NCI-H1694 (cell line): Measurements from ENCODE around the gene WDR49.

Experiments used
- DNase-seq: peaks from one replicate; lab custom pipeline; 2025; lab: John Stamatoyannopoulos, UW

WDR49 gene

DNA sequence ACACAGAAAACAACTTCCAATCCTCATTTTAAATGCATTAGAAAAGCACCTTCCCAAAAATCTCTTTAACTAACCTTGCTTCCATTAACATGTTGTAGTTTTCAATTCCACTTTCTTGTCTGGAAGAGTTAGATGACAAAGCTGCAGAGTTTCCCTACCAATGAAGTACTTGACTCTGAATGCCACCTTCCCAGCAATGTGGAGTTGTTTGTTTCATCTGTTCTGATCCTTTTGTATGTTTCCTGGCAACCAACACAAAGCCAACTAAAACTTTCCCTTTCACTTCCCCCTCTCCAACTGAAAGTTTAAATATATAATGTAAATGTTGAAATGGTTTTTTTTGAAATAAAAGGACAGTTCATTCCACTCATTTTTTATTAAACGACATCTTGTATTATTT is at the start of gene WDR49:
WDR49 (minus strand) TSS at position 183 of the 400 bp plus-strand sequence. CDS start 517 bp downstream, outside the sequence.
- DNase-seq, result no peak

DNA sequence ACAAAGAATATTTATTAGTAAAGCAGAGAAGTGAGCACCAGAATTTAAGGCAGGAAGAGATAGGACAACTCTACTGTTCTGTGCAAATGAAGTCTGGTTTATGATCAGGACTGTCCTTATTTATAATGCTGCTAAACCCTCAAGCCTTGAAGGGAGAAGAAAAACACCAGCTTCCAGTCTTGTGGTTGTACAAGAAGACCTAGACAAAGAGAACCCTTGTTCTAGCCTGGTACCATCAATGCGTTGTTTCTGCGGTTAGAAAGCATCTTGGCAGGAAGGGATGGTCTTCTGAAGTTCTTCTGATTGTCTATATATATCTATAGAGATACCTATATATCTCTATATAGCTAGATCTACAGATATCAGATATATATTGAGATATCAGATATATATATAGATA is 47.2 kb upstream of the WDR49 start:
- DNase-seq, result no peak

DNA sequence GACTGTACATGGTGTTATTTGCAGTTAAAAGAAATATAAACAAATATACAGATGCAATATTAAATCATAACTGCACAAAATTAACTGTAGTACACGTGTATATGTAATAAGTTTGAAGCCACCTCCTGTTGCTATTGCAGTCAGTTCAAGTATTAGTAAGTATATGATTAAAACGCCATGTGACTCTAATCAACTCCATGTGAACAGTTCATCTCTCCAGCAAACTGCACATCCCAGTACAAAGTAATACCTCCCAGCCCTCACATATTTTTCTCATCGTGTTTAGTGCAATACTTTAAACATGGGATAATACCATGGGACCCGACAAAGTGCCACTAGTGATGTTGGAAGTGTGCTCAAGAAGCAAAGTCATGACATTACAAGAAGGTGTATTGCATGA is 46.3 kb upstream of the WDR49 start:
- no peak for DNase-seq

DNA sequence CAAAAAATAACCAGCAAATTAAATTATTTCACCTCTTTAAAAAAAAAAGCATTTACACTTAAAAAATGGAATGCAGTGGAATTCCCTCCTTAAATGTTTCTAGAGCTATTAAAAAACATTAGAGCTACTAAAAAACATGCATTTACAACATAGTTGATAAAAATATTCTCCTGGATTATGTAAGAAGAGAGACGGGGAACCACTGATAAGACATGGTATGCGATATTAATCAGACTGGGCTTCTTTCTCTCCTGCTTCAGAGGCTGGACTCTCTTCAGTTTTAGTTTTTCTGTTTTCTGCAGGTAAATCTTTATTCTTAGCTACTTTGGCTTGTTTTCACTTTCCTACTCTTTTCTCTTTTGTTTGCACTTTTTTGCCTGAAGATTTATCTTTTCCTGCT is 40.4 kb upstream of the WDR49 start:
- no peak for DNase-seq

DNA sequence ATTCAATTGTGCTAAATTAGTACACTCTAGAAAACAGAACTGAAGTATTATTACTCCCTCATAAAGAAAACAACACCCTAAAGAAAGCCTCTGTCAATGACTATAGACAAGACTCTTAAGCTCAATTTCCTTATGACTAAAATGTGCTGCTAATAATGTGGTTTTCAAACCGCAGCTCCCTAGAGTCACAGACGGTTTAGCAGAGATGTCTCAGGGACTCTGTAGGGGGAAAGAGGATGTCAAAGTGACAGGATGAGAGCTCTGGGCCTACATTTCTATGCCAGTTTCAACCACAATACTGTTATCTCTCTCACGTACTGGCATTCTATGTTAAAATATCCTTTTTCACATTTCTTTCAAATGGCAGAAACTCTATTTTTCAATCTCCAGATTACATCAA is 37.6 kb upstream of the WDR49 start:
- no peak for DNase-seq

DNA sequence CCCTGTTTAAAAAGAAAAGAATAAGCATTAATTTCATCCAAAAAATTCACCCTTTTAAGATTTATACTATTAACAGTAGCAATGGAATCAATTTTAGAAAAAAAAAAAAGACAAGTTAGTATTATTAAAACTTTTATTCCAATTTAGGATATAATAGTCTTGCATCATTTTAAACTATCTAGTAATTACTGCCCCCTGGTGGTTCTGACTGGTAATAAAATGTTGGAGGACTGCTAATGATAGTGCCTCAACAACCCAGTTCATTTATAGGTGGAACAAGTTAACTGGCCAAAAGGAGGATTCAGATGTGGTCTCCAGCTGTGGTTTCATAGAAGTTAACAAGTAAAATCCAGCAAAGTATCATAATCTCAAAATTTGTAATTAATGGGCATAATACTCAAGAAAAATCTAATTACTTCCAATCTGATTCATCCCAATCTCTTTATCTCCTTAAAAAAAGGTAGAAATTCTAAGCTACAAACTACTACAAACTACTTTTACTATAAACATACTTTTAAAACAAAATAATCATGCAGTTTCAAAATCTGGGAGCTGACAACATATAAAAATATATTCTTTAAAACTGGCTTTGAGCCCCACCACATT is 30.7 kb upstream of the WDR49 start:
- DNase-seq, result peak; percentile 60

DNA sequence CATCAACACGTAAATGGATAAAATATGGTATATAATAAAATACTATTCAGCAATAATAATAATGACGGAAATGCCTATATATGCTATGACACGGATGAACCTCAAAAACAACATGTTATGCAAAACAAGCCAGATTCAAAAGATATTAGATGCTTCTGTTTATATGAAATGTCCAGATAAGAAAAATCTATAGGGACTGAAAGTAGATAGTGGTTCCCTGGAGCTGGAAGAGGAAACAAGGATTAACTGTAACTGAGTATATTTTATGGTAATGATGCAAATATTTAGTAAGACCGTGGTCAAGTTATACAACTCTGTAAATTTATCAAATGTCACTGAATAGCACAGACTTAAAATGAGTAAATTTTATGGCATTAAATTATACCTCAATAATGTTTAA is 25.8 kb upstream of the WDR49 start:
- DNase-seq, result no peak

DNA sequence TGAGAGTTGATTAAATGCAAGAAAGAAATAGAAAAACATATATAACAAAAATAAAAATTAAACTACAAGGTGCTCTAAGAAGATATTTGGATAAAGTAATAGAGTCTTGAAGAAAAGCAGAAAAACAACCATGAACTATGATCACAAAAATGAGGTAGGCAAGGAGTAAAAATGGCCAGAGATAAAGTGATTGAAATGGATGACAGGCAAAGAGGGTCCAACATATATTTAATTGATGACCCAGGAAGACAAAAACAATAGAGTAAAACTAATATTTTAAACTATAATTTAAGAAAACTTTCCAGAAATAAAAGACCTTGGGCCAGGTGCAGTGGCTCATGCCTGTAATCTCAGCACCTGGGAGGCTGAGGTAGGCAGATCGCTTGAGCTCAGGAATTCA is 22.1 kb upstream of the WDR49 start:
- DNase-seq, result no peak

DNA sequence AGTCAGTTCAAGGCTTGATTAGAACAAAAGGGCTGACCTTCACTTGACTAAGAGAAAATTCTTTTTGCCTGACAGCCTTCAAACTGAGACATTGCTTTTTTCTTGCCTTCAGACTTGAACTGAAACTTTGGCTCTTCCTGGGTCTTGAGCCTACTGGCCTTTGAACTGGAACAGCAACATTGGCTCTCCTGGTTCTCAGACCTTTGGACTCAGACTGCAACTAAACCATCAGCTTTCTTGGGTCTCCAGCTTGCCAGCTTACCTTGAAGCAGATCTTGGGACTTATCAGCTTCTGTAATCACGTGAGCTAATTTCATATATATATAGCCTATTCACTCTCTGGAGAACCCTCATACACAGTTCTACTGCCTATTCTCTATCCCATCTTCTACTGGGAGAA is 19.5 kb upstream of the WDR49 start:
- no peak for DNase-seq

DNA sequence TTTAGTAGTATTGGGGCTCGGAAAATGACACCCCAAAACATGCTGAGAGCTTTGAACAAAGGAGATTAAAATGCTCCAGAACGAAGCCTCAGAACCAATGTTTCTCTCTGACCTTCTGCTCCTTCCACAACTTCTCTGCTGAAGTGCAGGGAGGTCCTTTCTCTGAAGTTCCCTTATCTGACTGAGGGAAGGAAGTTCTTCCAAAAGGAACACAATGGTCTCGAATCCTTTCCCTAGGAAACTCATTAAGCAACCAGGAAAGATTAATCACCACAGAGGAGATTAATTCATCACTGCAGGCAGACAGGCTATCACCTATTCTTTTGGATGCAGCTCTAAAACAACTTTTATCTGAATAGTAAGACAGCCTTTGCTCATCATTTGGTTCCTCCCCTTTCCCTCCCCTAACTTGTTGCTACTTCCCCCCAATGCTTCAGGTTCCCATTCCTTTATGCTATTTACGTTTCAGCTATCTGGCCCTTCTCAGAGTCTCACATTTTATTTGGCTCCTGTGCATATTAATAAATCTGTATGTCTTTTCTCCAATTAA is 18.2 kb upstream of the WDR49 start:
- no peak for DNase-seq

DNA sequence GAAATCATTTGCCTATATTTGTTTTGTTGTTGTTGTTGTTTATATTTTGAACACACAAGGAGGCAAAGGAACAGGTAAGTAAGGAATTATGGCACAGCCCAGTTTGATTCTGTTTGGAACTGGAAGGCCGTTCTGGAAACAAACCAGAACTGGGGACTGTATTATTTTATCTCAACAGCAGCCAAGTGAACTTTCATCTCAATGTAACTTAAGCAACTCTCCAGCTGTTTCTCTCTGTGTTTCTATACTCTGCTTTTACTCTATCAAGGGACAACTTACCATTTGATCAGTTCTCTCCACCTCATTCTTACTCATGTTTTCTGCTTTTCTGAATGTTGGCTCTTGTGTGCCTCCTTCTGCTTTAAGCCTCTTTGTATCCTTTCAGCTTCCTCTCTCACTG is 16.0 kb upstream of the WDR49 start:
- no peak for DNase-seq

DNA sequence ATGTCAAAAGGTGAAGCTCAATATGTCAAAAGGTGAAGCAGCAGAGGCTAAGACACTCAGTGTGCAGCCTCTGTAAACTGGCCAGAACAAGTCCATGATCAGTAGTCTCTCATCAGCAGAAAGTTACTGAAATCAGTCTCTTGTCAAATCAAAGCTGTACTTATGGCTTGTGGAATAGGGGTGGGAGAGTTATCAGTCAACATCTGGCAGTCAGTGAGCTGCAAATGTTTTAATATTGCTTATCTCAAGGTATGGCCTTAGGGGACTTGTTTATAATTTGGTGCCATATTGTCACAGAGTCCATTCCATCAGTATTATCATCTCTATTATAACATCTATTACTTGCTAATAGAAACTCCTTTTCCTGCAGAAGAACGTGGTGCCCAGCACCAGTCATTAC is 14.9 kb upstream of the WDR49 start:
- no peak for DNase-seq

DNA sequence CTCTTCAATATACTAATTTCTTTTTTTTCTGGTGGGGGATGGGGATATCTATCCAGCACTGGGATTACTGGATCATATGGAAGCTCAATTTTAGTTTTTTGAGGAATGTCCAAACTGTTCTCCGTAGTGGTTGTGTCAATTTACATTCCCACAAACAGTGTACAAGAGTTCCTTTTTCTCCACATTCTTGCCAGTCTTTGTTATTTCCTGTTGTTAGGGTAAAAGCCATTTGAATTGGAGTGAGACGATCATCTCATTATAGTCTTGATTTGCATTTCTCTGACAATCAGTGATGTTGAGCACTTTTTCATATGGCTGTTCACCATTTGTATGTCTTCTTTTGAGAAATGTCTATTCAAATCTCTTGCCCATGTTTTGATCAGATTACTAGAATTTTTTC is 12.8 kb upstream of the WDR49 start:
- DNase-seq, result no peak

DNA sequence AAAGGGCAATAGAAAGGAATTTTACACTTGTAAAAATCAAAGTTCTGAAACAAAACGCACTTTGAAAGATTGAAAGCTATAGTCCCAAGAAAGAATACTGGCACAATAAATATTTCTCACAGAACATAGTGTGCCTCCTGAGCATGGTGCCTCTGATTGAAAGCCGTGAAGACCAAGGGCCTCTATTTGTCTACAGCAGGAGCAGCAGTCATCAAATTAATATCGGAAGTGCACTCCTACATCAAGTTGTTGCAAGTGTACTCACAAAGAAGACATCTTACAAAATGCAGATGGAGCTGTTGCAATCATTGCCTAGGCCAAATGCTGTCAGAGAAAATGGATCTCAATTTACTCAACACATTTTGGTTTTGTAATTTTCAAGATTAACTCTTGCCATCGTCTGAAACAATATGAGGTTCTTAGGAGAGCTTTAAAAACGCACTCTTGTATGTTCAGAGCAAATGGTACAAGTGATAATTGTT is 9.2 kb upstream of the WDR49 start:
- no peak for DNase-seq

DNA sequence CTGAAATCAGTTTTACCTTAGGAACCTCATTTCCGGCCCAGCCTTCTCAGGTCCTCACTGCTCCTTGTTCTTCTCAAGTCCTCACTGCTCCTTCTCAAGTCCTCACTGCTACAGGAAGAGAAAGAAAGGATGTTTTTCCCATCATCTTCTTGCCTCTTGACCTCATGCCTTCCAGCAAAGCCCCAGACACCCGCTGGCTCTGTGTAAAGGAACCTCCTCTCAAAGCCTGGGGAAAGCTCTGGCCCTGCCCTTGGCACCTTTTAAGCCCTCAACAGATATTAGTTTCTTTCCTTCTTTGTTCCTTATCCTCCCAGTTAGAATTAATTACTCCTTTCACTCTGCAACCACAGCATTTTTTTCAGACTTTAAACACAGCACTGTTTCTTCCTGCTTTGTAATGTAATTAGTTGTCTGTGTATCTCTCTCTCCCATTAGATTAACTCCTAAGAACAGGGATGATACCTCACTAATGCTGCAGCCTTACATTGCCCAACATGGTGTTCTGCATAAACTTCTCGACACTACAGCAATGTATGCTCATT is 4.0 kb upstream of the WDR49 start:
- no peak for DNase-seq

DNA sequence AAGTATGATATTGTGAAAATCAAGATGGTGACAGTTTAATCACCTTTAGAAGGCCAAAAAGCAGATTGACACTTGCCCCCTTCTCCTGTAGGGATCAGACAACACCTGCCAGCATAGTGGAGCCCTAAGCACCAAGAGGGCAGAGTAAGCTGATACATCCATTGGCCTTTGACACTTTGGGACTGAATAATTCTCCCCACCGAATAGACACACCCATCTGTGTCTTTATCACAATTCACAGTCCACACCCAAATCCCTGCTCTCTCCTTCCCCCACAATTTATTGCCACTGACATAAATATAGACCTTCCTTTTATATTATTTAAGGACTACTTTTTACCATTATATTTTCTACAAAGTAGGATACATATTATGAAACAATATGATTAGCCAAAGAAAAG is 3.1 kb upstream of the WDR49 start:
- DNase-seq, result no peak

DNA sequence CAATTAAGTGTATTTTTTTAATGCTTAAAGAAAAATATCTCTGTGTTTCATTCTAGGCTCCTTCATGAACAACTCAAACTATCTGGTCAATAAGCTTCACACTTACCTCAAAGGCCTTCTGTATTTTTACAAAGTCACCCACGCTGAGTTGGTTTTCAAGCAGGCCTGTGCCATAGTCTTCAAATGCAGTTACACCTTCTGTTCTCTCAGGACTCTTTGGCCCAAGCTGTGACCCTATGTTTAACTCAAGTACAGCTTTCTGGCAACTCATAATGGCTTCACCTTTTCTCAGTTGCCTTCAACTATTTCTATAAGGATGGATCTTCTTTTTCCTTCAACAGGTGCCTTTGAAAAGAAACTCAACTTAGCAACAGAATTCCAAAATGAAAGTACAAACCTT is 587 bp downstream of the WDR49 start:
- DNase-seq, result no peak

DNA sequence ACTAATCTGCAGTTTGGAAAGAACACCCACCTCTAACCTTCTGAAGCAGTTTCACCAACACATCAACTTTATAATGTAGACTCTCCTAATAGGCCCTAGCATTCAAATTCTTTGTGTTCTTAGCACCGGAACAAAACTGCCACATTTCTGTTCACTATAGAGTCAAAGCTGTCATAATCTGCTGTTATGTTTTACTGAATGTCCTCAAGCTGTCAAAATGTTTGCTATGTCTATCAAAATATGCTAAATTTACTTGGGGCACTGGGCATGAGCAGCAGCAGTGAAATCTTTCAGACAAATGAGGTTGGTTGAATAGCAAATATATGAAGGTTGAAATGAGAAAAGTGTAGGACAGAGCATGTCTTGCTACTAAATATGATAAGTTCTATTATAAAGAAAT is 1.9 kb downstream of the WDR49 start:
- DNase-seq, result no peak

DNA sequence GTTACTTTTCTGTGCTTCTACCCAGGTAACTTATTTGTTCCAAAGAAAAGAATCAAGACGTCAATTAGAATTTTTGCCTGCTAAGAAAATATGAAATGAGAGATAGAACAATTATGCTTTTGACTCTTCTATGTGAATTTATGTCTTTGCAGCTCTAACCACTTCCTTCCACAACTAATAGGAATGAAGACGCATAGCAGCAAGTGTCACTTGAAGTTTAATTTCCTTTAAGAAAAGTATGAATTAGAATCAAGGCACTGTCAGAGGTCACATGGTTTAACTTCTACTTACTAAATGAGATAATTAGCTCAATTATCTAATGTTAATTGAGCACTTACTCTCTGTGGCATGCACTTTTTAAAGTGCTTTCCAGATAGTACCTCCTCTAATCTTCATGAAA is 3.3 kb downstream of the WDR49 start:
- DNase-seq, result no peak

DNA sequence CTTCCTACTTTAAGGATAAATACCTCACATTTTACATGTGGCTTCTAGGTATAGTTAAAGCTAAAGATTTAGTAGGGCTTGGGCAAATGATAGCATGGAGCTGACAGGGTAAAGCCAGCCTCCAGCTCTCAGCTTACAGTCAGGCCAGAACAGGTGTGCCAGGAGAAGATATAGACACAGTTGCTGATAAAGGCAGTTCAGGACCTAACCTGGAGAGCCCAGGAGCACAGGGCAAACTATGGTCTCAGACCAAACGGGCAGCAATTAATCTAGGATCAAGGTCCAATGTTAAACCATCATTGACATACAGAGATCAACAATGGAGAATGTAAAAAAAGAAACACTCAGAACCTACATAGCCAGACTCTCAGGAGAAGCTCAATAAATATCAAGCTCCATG is 4.0 kb downstream of the WDR49 start:
- DNase-seq, result no peak

DNA sequence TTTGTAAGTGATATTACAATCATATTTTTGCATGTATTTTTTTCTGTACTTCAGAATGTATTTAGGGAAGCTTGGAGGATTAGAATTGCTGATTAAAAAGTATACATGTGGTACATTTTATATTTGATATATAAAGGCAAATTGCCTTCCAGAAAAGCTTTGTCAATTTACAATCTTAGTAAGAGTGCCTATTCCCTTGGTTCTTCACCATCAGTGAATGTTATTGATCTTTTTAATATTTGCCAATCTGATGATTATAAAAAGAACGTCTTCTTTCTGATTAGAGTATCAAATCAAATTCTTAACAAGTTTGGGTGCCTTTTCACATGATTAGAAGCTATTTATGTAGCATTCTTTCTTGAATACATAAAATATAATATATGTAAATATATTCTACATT is 9.1 kb downstream of the WDR49 start:
- no peak for DNase-seq

DNA sequence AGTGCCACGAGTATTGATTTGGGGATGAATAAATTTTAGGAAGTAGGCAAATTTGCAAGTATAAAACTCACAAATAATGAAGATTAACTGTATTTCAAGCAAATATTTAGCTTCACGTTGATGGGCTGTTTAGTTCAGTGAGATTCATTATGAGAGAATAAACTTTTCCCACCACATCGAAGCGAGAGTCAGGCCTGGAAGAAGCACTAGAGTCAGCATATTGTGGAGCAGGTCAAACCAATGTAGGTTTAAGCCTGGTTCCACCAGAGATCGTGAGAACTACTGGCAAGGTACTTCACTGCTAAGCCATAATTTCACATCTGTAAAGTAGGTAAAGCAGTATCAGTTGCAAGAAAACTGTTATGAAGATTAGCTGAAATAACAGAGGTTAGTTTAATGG is 22.3 kb downstream of the WDR49 start:
- no peak for DNase-seq

DNA sequence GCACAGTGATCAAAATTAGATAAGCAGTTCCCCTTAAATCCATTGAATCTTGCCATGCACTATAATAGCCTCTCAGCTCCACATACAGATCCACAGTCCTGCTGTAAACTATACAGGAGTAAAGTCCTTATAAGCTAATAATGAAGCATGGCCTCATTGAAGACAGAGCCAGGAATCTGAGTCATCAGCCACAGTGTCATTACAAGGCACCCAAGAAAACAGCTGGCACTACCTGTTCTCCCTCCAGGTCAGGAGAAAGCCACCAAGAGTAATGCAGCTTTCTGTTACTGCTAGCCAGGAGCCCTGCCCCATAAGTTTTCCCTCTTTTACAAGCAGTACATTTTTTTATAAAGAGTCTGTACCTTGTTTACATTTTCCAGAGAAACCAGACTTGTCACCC is 27.3 kb downstream of the WDR49 start:
- no peak for DNase-seq

DNA sequence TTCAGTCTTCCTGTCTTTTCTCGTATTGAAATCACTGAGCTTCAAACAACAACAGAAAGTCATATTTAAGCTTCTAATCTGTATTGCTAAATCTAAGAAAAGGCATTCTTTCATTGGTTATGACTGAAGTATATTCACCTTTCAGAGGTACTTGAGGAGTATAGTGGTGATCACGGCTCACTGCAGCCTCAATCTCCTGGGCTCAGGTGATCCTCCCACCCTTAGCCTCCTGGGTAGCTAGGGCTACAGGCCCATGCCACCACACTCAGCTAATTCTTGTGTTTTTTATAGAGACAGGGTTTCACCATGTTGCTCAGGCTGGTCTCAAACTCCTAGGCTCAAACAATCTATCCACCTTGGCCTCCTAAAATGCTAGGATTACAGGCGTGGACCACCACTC is 38.7 kb downstream of the WDR49 start:
- DNase-seq, result no peak
